NCI-H226 (cell line): ENCODE data around the gene STK4.
"Not testable (repeated sequence)": the region's sequence is repeated elsewhere in the genome, so short reads cannot be mapped to it uniquely, and the experiment has no call there.

Experiments
- DNase-seq: peaks from one replicate; pipeline ENCODE4 v3.0.0-alpha.2; 2015

Gene STK4

GRCh38 chr20:44990425-44990824 lies 24.1 kb downstream of the STK4 start:
- no peak for DNase-seq

- DNase-seq: no peak
Observed at GRCh38 chr20:44990957-44991356, 24.6 kb downstream of the STK4 start.

- peak; percentile 55 for DNase-seq
Observed at GRCh38 chr20:44993343-44993742, 27.0 kb downstream of the STK4 start.

DNA sequence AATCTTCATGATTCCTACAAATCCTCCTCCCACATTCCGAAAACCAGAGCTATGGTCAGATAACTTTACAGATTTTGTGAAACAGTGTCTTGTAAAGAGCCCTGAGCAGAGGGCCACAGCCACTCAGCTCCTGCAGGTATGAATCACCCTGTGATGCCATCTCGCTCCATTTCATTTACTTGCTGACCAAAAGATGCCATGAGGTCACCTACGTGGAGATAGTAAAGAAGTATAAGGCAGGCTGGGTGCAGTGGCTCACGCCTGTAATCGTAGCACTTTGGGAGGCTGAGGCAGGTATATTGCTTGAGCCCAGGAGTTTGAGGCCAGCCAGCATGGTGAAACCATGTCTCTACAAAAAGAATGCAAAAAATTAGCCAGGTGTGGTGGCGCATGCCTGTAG lies 30.9 kb downstream of the STK4 start:
- no peak for DNase-seq

- DNase-seq: no peak
Observed at GRCh38 chr20:44997668-44998067, 31.4 kb downstream of the STK4 start.

GRCh38 chr20:45008521-45009049 lies 42.3 kb downstream of the STK4 start:
- DNase-seq: peak; percentile 40

GRCh38 chr20:45010399-45010828 lies 44.1 kb downstream of the STK4 start:
- peak; percentile 85 for DNase-seq

- DNase-seq: peak; percentile 48
Observed at GRCh38 chr20:45011108-45011526, 44.8 kb downstream of the STK4 start.

- peak; percentile 69 for DNase-seq
Observed at GRCh38 chr20:45012682-45013302, 46.5 kb downstream of the STK4 start.

GRCh38 chr20:45014131-45014530 lies 47.8 kb downstream of the STK4 start:
- peak; percentile 70 for DNase-seq

GRCh38 chr20:45014671-45015415 lies 48.5 kb downstream of the STK4 start:
- peak; percentile 90 for DNase-seq

DNA sequence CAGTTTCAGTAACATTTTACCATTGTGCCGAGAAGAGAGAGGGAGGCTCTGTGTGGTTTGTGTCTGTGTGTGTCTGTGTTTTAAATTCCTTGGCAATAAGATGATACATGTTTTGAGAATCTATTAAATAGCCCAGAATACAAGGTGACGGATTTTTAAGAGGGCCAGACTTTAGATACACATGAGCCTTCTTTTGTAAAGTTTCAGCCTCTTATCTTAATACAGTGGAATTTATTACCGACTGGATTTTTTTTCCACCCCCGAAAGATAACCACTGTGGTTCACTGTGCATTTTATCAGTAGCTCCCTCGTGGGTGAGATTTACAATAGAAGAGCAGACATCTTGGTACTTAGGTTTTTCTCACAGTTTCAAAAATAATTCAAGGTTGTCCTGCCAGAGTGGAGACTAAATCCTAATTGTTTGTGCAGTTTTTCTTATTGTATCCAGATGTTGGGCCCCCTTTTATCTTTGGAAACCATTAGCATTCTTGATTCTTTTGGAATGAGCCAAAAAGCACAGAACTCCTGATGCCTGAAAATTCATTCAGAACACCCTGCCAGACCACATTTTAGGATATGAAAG lies 49.9 kb downstream of the STK4 start:
- peak; percentile 83 for DNase-seq

DNA sequence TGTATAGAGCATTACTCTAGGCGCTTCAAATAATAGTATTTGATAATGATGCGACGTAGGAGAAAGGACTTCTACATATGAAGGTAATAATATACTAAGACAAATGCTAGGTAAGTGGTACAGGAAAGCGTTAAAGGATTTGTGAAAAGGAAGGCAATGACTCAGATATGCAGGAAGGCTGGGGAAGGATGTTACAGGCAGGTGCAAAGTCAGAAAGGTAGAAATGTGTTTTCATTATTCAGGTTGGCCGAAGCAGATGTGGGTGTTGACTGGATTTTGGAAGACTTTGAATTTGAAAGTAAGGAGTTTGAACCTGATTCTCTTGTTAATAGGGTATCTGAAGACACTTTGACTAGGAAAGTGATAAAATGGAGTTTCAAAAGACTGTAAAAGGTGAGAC lies 51.0 kb downstream of the STK4 start:
- DNase-seq: no peak

DNA sequence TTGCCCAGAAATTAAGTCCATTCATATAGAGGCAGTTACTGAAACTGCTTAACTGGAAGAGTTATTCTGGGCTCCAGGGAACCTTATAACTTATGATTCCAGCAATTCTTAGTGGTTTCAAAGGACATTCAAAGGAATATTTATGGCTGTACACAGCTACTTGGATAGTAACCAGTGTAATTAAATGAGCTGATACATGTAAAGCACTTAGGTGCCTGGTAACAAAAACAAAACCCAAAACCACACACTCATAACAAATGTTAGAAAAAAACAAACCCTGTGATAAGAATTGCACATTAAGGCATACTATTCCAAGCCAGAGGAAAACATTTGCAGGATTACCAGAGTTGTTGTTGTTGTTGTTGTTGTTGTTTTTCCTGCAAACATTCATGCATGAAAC lies 51.5 kb downstream of the STK4 start:
- DNase-seq: no peak

DNA sequence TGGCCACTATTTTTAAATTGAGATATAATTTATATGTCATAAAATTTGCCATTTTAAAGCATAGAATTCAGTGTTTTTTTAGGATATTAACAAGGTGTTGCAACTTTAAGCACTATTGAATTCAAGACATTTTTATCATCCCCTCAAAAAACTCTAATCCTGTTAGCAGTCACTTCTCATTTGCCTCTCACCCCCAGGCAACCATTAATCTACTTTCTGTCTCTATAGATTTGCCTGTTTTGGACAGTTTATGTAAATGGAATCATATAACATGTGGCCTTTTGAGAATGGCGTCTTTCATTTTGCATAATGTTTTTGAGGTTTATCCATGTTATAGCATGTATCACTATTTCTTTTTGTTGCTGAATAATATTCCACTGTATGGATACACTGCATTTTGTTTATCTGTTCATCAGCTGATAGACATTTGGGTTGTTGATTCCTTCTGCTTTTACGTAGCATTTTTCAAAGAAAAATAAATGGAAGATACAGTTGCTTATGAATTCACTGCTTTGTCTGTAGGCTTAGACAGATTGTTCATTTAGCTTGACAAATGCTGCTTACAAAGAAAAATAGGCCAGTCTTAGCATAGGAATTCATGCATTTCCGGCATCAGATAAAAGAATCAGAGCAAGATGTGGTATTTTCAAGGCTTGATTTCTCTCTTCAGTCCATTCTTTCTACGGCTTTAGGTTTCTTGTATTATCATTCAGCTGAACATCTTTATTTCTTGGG lies 52.9 kb downstream of the STK4 start:
- DNase-seq: no peak

DNA sequence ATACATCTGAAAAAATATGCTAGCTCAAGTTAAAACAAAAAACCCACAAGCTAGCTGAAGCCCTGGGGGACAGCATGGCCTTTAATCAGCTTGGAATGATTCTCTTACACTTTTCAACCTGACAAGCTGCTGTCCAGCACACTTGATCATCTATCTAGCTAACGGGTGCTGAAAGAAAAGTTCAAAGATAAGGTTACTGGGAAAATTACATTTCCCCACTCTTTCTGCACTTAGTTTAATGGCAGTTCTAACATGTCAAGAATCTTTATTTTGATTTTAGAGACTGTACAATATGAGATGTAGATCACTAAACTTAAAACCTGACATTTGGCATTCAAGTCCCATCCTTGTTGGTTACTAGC lies 53.4 kb downstream of the STK4 start:
- DNase-seq: no peak

GRCh38 chr20:45020236-45020886 lies 54.0 kb downstream of the STK4 start:
- DNase-seq: no peak

DNA sequence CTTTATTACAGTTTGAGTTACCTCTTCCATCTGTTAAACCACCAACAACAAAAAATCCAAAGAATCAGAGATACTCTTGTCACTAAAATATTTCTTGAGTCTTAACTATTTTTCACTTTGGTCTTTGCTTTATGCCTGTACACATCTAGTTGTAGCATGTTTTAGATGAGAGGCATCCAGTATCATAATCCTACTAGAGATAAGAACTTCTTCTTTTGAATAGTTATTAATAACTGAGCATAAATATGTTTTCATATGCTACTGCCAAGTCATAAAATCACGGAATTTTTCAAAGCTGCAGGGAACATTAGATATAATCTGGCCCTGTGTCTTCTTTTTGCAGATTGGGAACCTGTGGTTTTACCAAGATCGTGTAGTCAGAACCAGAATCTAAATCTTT lies 55.3 kb downstream of the STK4 start:
- DNase-seq: no peak

- not testable (repeated sequence) for DNase-seq
Observed at GRCh38 chr20:45023140-45023539, 56.8 kb downstream of the STK4 start.

- DNase-seq: no peak
Observed at GRCh38 chr20:45028424-45029136, 62.3 kb downstream of the STK4 start.

DNA sequence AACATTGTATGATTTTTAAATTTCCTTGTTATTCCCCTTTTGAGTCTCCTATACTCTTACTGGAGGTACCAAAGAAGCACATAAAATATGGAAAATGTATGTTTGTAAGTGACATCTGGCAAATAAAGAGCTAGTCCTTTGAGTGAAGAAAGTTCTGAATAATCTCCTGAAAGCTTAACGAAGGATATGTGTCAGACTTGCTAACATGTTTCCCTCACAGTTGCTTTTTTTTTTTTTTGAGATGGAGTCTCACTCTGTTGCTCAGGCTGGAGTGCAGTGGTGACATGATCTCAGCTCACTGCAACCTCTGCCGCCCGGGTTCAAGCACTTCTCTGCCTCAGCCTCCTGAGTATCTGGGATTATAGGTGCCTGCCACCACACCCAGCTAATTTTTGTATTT lies 63.6 kb downstream of the STK4 start:
- no peak for DNase-seq

- no peak for DNase-seq
Observed at GRCh38 chr20:45032276-45032675, 66.0 kb downstream of the STK4 start.
